ENCODE data around the gene TPRG1L. TPM values are rescaled to one million over a fixed set of nuclear protein-coding genes. Genes with fewer than 3 reads are reported as not detected.
A peak's percentile ranks its signal among the peaks of the same experiment; 100 is the strongest.
"Not testable (repeated sequence)": the region's sequence is repeated elsewhere in the genome, so short reads cannot be mapped to it uniquely, and the experiment has no call there.

Gene TPRG1L
- 35.9 TPM for polyA plus RNA-seq (2012; ENCODE audit: insufficient read depth, insufficient read length, low read depth)

- Histone ChIP-seq H3K9me3 (no peaks in the 10 kb centered on the region), H3K27me3 (no peaks in the 10 kb centered on the region), H3K36me3 (no peaks in the 10 kb centered on the region), H3K4me3 (ENCODE audit: low read depth, low read length) (peak within 1 kb of the TSS; percentile 67), H3K4me1 (no peaks in the 10 kb centered on the region)
- peak; percentile 94 for DNase-seq
- no peak for TF ChIP-seq CTCF (IDR thresholded peaks at IDR 0.05; ENCODE audit: low read depth, low read length)
Observed at GRCh38 chr1:3624200-3625136, at the start of gene TPRG1L. TSS of gene TPRG1L (plus strand) at chr1:3625015. CDS start at chr1:3625073, 58 bp downstream.

- H3K4me1 ChIP-seq, result peaks cover 12% of the 10 kb centered on the region
- not testable (repeated sequence) for H3K36me3 ChIP-seq; H3K4me3 ChIP-seq (ENCODE audit: low read depth, low read length); H3K9me3 ChIP-seq; H3K27me3 ChIP-seq; DNase-seq
Observed at GRCh38 chr1:3575515-3575914, 49.3 kb upstream of the TPRG1L start.

- Histone ChIP-seq H3K4me1 (peaks cover 12% of the 10 kb centered on the region), H3K27me3 (no peaks in the 10 kb centered on the region), H3K4me3 (ENCODE audit: low read depth, low read length) (no peak overlapping the region), H3K9me3 (no peaks in the 10 kb centered on the region), H3K36me3 (no peaks in the 10 kb centered on the region)
- no peak for TF ChIP-seq CTCF (IDR thresholded peaks at IDR 0.05; ENCODE audit: low read depth, low read length)
- no peak for DNase-seq
Observed at GRCh38 chr1:3575993-3576392, 48.8 kb upstream of the TPRG1L start.

- Histone ChIP-seq H3K4me3 (ENCODE audit: low read depth, low read length) (no peak overlapping the region), H3K9me3 (no peaks in the 10 kb centered on the region), H3K36me3 (no peaks in the 10 kb centered on the region), H3K4me1 (peaks cover 12% of the 10 kb centered on the region), H3K27me3 (no peaks in the 10 kb centered on the region)
- peak; percentile 49 for DNase-seq
- TF ChIP-seq CTCF (IDR thresholded peaks at IDR 0.05; ENCODE audit: low read depth, low read length), result no peak
Observed at GRCh38 chr1:3577300-3577699, 47.5 kb upstream of the TPRG1L start.

- H3K27me3 ChIP-seq, result no peaks in the 10 kb centered on the region
- H3K9me3 ChIP-seq, result no peaks in the 10 kb centered on the region
- no peaks in the 10 kb centered on the region for H3K36me3 ChIP-seq
- no peak for TF ChIP-seq CTCF (IDR thresholded peaks at IDR 0.05; ENCODE audit: low read depth, low read length)
- no peak for DNase-seq
- H3K4me1 ChIP-seq, result peaks cover 12% of the 10 kb centered on the region
- no peak overlapping the region for H3K4me3 ChIP-seq (ENCODE audit: low read depth, low read length)
Observed at GRCh38 chr1:3577711-3578432, 46.9 kb upstream of the TPRG1L start.

GRCh38 chr1:3578433-3578805 is 46.4 kb upstream of the TPRG1L start:
- DNase-seq, result no peak
- Histone ChIP-seq H3K4me3 (ENCODE audit: low read depth, low read length) (no peak overlapping the region), H3K27me3 (no peaks in the 10 kb centered on the region), H3K9me3 (no peaks in the 10 kb centered on the region), H3K36me3 (no peaks in the 10 kb centered on the region), H3K4me1 (peaks cover 9% of the 10 kb centered on the region)
- no peak for TF ChIP-seq CTCF (IDR thresholded peaks at IDR 0.05; ENCODE audit: low read depth, low read length)
